ENCODE data around the gene LPIN3. TPM values are rescaled to one million over a fixed set of nuclear protein-coding genes. Genes with fewer than 3 reads are reported as not detected.

LPIN3 gene
- total RNA-seq, 1 experiment from 2014 or later: 3.8 TPM

GRCh38 chr20:41344477-41344876 is 3.9 kb downstream of the LPIN3 start:
- H3K4me2 ChIP-seq (ENCODE audit: insufficient read depth, insufficient read length, low read length): no peak overlapping the region
- DNase-seq: no peak

More at GRCh38 chr20:41344477-41344876, 3.9 kb downstream of the LPIN3 start:
- no peak overlapping the region for H2BK20ac ChIP-seq (ENCODE audit: low read depth, low read length, poor library complexity, severe bottlenecking)
- no peaks in the 10 kb centered on the region for H3K79me1 ChIP-seq (ENCODE audit: insufficient read depth, low read depth, low read length, poor library complexity, severe bottlenecking)
- peaks cover 12 to 18% of the 10 kb centered on the region in 2 experiments for H3K4me1 Mint-ChIP-seq
- no peak overlapping the region for H2BK12ac ChIP-seq (ENCODE audit: insufficient read length, low read depth, low read length)
- no peak overlapping the region for H3K4ac ChIP-seq (ENCODE audit: low read depth, low read length)
- no peaks in the 10 kb centered on the region for H3K36me3 Mint-ChIP-seq (ENCODE audit: insufficient read depth in 1 of 3, low read depth in 3 of 3)
- no peak overlapping the region for H4K5ac ChIP-seq (ENCODE audit: insufficient read length, low read depth, low read length)
- H3K27ac Mint-ChIP-seq: peak overlapping the region in 1 of 3 experiments; percentile 70; a peak in 1 of 7 replicates
- no peaks in the 10 kb centered on the region for H3K79me2 ChIP-seq (ENCODE audit: insufficient read depth, low read length)
- H3K18ac ChIP-seq (ENCODE audit: insufficient read length, low read depth, low read length): no peak overlapping the region
- H3K9me3 Mint-ChIP-seq: no peaks in the 10 kb centered on the region
- H2AFZ ChIP-seq (ENCODE audit: low read length): no peak overlapping the region
- no peak overlapping the region for H3T11ph ChIP-seq (ENCODE audit: low read length)
- no peaks in the 10 kb centered on the region for H4K20me1 ChIP-seq (ENCODE audit: control insufficient read depth, insufficient read depth, insufficient read length)
- H3K56ac ChIP-seq (ENCODE audit: insufficient read length, low read depth, low read length): no peak overlapping the region
- no peaks in the 10 kb centered on the region for H3K9me3 ChIP-seq (ENCODE audit: control insufficient read depth, low read depth, low read length)
- WGBS (ENCODE audit: extremely low coverage, insufficient read length, low lambda C conversion rate): no CpG with 5 or more reads among the region's 4 CpGs
- no peak overlapping the region for H2BK120ac ChIP-seq (ENCODE audit: low read depth, low read length, poor library complexity, severe bottlenecking)
- H3K23ac ChIP-seq (ENCODE audit: insufficient read length, low read depth, low read length): no peak overlapping the region
- no peak overlapping the region for H3K4me3 Mint-ChIP-seq
- H2BK5ac ChIP-seq (ENCODE audit: insufficient read length, low read length): no peak overlapping the region
- TF ChIP-seq, protein P1, sequence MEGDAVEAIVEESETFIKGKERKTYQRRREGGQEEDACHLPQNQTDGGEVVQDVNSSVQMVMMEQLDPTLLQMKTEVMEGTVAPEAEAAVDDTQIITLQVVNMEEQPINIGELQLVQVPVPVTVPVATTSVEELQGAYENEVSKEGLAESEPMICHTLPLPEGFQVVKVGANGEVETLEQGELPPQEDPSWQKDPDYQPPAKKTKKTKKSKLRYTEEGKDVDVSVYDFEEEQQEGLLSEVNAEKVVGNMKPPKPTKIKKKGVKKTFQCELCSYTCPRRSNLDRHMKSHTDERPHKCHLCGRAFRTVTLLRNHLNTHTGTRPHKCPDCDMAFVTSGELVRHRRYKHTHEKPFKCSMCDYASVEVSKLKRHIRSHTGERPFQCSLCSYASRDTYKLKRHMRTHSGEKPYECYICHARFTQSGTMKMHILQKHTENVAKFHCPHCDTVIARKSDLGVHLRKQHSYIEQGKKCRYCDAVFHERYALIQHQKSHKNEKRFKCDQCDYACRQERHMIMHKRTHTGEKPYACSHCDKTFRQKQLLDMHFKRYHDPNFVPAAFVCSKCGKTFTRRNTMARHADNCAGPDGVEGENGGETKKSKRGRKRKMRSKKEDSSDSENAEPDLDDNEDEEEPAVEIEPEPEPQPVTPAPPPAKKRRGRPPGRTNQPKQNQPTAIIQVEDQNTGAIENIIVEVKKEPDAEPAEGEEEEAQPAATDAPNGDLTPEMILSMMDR (conservative IDR thresholded peaks at IDR 0.05): no peak
- peaks cover 4% of the 10 kb centered on the region for H3K23me2 ChIP-seq (ENCODE audit: insufficient read length, low read depth, low read length, poor library complexity, severe bottlenecking)
- peaks cover 5% of the 10 kb centered on the region for H3K27me3 Mint-ChIP-seq (ENCODE audit: low read depth)
- H4K91ac ChIP-seq (ENCODE audit: insufficient read length, low read depth, low read length): no peak overlapping the region
- no peak overlapping the region for H3K9ac ChIP-seq (ENCODE audit: extremely low read depth, insufficient read length, low read length)
- H3K27me3 ChIP-seq (ENCODE audit: insufficient read depth, low read length): no peaks in the 10 kb centered on the region
- H4K8ac ChIP-seq (replicated peaks; ENCODE audit: insufficient read length, low read depth, low read length): no peak overlapping the region
- H2BK15ac ChIP-seq (ENCODE audit: low read depth, low read length): no peak overlapping the region
- peaks cover 3% of the 10 kb centered on the region; the same call in 1 of the 2 replicates for H3K4me1 ChIP-seq (ENCODE audit: insufficient read depth, low read length)
- H3K27ac ChIP-seq (ENCODE audit: insufficient read length, low read depth, low read length): no peak overlapping the region
- H2AK5ac ChIP-seq (ENCODE audit: insufficient read length, low read length): no peak overlapping the region
- H3K14ac ChIP-seq (ENCODE audit: insufficient read depth, low read length): no peak overlapping the region

Measured in H9 (cell line).